Suprapubic skin (tissue), 4 donors: ENCODE results near the gene BRICD5.

ENCODE experiments used
- EP300 ChIP-seq: sonication (generic); formaldehyde crosslinking; IDR thresholded peaks from one replicate; pipeline ENCODE4 v1.6.1; 2017; ENCODE audit warnings: antibody characterized with exemption
- POLR2A ChIP-seq, 2 donors: fragments of 450-650 bp; IDR thresholded peaks; one replicate each; pipeline ENCODE4 v1.6.1; 2017; ENCODE audit warnings: antibody characterized with exemption in 2 of 2, mild to moderate bottlenecking in 2 of 2, moderate library complexity in 2 of 2
- POLR2AphosphoS5 ChIP-seq, 3 donors: sonication (generic); formaldehyde crosslinking; IDR thresholded peaks; one replicate each; pipeline ENCODE4 v1.6.1; 2017; ENCODE audit warnings: antibody characterized with exemption in 3 of 3
- TF ChIP-seq, protein P1 (sequence below), 2 donors: fragments of 200-600 bp in 1 of 2; fragments of 450-650 bp in 1 of 2; sonication (generic) in 1 of 2; IDR thresholded peaks; one replicate each; pipeline ENCODE4 v1.5.1; 2016 to 2019; ENCODE audit warnings: antibody characterized with exemption in 2 of 2, mild to moderate bottlenecking in 1 of 2, moderate library complexity in 1 of 2

DNA sequence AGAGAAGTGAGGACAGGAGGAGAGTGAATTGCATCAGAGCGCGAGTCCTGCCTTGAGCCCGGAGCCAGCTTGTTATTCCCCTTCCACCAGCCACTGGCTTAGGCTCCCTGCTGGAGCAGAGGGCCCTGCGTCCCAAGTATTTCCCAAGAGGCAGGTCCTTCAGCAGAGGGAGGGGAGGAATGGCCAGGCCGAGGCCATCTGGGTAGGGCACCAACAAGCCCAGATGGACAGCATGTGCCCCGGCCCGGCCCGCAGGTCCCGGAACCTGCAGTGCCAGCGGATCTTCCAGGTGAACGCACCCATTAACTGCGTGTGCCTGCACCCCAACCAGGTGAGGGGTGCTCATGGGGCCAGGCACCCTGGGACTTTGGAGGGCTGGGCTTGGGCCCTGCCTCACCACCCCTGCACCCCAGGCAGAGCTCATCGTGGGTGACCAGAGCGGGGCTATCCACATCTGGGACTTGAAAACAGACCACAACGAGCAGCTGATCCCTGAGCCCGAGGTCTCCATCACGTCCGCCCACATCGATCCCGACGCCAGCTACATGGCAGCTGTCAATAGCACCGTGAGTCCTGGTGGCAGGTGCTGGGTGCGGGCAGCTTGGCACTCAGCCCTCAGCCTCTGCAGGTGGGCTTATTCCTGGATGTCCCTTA lies 3.8 kb downstream of the BRICD5 start:
- no peak for TF ChIP-seq EP300
- TF ChIP-seq, protein P1, sequence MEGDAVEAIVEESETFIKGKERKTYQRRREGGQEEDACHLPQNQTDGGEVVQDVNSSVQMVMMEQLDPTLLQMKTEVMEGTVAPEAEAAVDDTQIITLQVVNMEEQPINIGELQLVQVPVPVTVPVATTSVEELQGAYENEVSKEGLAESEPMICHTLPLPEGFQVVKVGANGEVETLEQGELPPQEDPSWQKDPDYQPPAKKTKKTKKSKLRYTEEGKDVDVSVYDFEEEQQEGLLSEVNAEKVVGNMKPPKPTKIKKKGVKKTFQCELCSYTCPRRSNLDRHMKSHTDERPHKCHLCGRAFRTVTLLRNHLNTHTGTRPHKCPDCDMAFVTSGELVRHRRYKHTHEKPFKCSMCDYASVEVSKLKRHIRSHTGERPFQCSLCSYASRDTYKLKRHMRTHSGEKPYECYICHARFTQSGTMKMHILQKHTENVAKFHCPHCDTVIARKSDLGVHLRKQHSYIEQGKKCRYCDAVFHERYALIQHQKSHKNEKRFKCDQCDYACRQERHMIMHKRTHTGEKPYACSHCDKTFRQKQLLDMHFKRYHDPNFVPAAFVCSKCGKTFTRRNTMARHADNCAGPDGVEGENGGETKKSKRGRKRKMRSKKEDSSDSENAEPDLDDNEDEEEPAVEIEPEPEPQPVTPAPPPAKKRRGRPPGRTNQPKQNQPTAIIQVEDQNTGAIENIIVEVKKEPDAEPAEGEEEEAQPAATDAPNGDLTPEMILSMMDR (IDR thresholded peaks at IDR 0.05) = no peak
- TF ChIP-seq POLR2A (IDR thresholded peaks at IDR 0.05) = no peak
- no peak for TF ChIP-seq POLR2AphosphoS5 (IDR thresholded peaks at IDR 0.05)
